Hematopoietic multipotent progenitor cell (in vitro differentiated cells): ENCODE results near the gene ORM2. TPM values are rescaled to one million over a fixed set of nuclear protein-coding genes. Genes with fewer than 3 reads are reported as not detected.

Experiments used
- DNase-seq, 3 donors: peaks; one replicate each; pipeline ENCODE4 v3.0.0-alpha.2; 2011 to 2015; ENCODE audit warnings: low read depth in 2 of 3, low spot score in 2 of 3
- total RNA-seq: library from RNA; depleted of rRNA; stranded (reverse); fragments of >200 nt; gene quantifications from one replicate; pipeline ENCODE4 v1.2.3, GENCODE V29; 2012

The ORM2 gene
- total RNA-seq, 1 donor: not detected

GRCh38 chr9:114346146-114346545 lies 16.5 kb downstream of the ORM2 start:
- no peak for DNase-seq

DNA sequence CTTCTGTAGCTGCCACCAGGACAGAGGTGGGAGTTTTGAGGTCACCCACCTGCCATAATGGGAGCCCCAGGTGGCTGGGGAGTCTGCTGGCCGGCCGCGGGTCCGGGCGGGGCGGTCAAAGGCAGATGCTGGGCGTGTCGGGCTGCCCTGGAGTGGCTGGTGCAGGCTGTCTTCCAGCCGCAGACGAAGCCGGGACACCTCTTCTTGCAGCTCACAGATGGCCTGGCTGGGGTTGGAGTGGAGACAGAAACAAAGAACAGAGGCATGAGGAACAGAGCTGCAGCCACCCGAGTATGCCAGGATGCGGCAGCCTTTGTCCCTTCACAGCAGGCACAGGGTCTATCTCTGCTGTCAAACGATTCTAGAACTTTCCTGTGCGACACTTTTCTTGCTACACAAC lies 18.0 kb downstream of the ORM2 start:
- DNase-seq: no peak

GRCh38 chr9:114348261-114348905 lies 18.7 kb downstream of the ORM2 start:
- DNase-seq: no peak

GRCh38 chr9:114348906-114349482 lies 19.3 kb downstream of the ORM2 start:
- DNase-seq: peak in 2 of 3 donors; percentile 68 to 76

DNA sequence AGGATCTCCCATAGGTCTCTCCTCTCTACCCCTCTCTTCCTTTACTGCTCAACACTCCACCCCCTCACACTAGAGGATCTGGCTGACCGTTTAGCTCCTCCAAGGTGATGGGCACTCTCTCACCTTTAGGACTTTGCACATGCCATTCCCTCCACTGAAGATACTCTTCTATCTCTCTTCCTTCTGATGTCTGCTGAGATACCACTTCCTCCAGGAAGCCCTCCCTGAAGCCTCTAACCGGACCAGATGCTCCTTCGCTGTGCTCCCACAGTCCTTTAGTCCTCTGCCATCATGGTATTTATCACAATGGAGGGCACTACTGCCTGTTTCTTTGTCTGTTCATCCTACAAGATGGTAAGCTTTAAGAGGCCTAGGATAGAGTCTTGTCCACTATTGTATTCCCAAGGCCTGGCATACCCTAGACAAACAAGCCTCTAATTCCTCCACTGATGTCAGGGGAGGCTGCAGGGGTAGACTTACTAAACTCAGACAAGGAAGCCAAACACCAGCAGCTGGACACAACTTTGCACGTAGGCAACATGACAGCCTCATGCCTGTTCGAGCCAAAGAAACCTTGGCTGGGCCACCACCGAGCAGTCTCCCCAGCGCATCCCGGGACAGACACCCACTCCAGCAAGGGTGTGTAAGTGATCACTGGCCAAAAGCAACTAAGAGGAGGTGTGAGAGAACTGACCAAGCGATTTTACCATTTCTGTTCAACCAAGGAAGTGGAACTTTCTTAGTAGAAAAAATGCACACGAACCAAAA lies 20.2 kb downstream of the ORM2 start:
- no peak for DNase-seq

GRCh38 chr9:114350636-114351401 lies 21.1 kb downstream of the ORM2 start:
- no peak for DNase-seq

DNA sequence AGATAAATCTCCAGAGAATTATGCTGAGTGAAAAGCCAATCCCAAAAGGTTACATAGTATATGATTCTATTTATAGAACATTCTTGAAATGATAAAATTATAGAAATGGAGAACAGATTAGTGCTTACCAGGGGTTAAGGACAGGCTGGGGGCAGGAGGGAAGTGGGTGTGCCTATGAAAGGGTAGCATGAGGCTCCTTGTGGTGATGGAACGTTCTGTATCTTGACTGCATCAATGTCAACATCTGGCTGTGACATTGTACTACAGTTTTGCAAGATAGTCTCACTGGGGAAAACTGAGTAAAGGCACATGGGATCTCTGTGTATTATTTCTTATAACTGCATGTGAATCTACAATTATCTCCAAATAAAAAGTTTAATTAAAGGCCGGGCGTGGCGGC lies 22.3 kb downstream of the ORM2 start:
- no peak for DNase-seq

- no peak for DNase-seq
These were observed 26.2 kb downstream of the ORM2 start for GRCh38 chr9:114355821-114356220.

DNA sequence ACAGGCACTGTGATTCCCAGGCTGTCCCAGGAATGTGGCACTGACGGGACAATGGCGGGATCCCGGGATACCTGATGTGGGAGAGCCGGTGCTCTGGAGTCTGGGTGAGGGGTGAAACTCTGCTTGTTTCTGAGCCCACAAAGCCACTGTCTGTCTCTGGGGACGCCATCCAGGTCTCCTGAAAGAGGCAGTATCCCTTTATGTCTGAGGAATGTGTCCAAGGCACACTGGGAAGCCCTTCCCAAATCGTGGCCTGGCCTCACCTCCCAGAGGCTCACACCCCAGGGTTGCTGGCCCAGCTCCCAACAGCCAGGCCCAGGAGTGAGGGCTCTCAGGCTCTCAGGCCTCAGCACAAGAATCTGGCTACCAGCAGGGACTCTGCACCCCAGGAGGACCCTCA lies 27.1 kb downstream of the ORM2 start:
- DNase-seq: no peak

DNA sequence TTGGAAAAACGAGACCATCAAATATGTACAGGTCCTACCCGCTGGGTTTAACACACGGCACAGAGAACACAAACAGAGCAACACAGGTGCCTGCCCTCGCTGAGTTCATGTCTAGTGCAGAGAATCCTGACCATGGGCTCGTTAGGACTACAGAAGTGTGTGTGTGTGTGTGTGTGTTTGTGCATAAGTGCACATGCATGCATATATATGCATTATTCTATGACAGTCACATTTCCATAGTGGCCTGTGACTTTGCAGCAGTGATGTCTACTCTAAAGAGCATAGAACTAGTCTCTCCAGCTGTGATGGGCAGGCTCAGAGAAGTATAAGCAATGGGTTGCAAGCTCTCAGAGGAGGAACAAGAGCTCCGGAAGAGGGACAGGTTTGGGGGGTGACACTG lies 27.7 kb downstream of the ORM2 start:
- no peak for DNase-seq

DNA sequence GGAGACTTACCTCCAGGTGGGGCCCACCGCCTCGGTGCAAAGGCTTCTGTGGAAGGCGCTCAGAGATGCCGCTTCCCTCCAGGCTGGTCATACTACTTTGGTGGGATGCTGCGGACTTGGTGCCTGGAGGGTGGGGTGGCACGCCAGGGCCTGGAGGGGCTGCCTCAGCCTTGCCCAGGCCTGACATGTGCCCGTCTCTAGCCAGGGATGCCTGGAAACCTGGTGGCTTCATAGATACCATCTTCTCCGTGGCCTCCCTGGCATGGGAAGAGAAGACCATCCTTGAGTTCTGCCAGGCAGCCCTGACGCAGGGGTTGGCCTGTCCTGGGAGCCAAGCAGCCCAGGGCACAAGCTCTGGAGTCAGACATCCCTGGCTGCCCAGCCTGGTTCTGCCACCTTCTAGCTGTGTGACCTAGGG lies 28.3 kb downstream of the ORM2 start:
- no peak for DNase-seq

DNA sequence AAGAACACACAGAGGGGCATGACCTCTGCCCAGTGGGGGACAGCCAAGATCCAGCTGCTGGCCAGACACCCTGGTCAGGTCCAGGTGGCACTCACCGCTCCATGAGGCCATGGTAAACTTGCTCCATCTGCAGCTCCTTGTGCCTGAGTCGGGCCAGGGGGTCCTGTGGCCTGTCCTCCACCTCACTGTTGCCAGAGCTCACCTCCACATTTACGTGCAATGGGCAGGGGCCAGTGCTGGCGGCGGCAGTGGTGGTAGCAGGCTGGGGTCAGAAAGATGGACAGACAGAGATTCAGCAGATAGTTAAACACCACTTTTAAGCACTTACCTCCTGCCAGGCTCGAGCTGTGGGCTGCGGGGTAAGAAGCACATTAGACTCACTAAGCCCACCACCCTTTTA lies 30.1 kb downstream of the ORM2 start:
- no peak for DNase-seq

- no peak for DNase-seq
These were observed 31.9 kb downstream of the ORM2 start for GRCh38 chr9:114361542-114361941.

GRCh38 chr9:114362394-114362793 lies 32.7 kb downstream of the ORM2 start:
- DNase-seq: no peak

DNA sequence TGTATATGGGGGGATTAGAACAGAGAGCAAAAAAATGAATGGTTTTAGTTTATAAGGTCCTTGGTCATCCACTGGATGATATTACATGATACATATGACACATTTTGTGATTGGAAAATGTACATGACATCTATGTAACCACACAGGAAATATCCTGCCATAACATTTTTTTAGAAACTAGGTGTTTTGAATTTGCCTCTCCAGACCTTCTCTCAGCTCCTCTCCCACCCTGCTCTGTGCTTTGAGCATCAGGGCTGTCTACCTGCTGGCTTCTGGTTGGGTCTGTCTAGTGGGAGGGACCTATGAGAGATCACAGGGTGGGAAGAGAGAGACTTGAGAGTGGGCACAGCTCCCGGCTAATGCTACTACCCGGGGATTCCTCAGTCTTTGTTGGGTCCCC lies 33.8 kb downstream of the ORM2 start:
- no peak for DNase-seq

- DNase-seq: peak in 1 of 3 donors; percentile 50
These were observed 34.7 kb downstream of the ORM2 start for GRCh38 chr9:114364134-114365041.

GRCh38 chr9:114365194-114365593 lies 35.5 kb downstream of the ORM2 start:
- DNase-seq: no peak

DNA sequence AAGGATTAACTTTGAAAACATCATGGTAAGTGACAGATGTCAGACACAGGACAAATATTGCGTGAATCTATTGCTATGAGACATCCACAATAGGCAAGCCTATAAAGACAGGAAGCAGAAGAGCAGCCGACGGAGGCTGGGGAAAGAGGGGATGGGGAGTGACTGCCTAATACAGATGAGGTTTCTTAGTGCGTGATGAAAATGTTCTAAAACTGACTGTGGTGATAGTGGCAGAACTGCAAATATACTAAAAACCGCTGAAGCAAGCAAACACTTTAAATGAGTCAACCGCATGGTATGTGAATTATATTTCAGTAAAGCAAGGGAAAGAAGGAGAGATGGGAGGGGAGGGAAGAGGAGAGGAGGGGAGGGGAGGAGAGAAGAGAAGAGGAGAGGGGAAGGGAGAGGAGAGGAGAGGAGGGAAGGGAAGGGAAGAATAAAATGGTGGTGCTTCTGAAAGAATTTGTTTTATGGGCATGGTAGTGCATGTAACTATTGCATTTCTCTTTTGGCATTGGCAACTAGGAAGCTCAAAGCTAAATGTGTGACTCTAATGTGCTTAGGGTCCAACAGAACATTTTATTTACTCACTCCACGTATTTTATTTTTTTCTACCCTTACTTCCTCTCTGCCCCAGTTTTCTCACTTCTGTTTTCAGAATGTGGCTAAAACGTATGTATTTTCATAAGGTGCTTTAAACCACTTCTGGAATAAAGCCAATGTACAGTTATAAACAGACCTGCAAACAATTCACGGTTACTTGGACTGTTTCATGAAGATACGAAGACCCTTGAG lies 36.9 kb downstream of the ORM2 start:
- DNase-seq: peak in 1 of 3 donors; percentile 50

GRCh38 chr9:114367366-114367765 lies 37.7 kb downstream of the ORM2 start:
- DNase-seq: no peak
